HG02885 (cell line): ENCODE data around the gene RNF220.
"Not testable (repeated sequence)": the region's sequence is repeated elsewhere in the genome, so short reads cannot be mapped to it uniquely, and the experiment has no call there.

ENCODE experiments used
- ATAC-seq: cut with Tn5 transposase; IDR thresholded peaks from one replicate; pipeline ENCODE4 v1.9.1; 2021; ENCODE audit warnings: mild to moderate bottlenecking; ENCODE audit not compliant: unreplicated experiment, poor library complexity

RNF220 gene

GRCh38 chr1:44685881-44686280 lies 280.8 kb downstream of the RNF220 start:
- ATAC-seq, result no peak

DNA sequence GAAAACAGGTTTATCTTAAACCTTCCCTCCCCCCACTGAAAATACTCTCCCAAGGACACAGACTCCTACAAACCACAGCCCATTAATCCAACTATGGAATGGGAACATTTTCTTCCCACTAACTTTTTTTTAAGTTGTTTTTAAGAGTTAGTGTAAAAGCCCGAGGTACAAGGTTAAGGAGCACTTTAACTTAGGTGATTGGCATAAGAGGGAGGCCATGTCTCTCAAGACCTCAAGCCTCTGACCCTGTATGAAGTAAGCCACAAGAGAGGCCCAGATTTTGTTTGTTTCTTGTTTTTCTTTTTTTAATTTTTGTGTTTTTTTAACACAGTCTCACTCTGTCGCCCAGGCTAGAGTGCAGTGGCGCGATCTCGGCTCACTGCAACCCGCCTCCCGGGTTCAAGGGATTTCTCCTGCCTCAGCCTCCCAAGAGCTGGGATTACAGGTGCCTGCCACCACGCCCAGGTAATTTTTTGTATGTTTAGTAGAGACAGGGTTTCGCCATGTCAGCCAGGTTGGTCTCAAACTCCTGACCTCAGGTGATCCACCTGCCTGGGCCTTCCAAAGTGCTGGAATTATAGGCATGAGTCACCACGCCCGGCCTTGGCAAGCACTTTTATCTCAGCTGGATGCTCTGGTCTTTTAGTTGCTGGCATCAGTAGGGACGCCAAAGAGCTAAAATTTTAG lies 283.8 kb downstream of the RNF220 start:
- ATAC-seq, result no peak

- ATAC-seq, result no peak
Measured at GRCh38 chr1:44689447-44689765, 284.4 kb downstream of the RNF220 start.

DNA sequence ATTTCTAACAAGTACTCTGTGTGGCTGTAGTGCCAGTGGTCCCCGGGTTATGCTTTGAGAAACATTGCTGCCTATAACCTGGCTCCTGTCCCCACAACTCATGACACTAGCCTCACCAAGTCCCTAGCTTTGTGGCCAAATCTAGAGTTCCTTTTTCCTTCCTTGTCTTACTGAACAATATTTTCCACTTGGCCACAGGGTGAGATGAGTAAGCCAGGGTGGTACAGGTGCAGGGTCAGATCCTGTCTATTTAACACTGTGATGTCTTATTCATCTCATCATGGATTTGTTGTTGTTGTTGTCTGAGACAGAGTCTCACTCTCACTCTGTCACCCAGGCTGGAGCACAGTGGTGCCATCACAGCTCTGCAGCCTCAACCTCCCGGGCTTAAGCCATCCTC lies 288.1 kb downstream of the RNF220 start:
- no peak for ATAC-seq

- ATAC-seq, result no peak
Measured at GRCh38 chr1:44693900-44694299, 288.8 kb downstream of the RNF220 start.

- ATAC-seq, result peak; percentile 78
Measured at GRCh38 chr1:44694863-44695478, 289.9 kb downstream of the RNF220 start.

DNA sequence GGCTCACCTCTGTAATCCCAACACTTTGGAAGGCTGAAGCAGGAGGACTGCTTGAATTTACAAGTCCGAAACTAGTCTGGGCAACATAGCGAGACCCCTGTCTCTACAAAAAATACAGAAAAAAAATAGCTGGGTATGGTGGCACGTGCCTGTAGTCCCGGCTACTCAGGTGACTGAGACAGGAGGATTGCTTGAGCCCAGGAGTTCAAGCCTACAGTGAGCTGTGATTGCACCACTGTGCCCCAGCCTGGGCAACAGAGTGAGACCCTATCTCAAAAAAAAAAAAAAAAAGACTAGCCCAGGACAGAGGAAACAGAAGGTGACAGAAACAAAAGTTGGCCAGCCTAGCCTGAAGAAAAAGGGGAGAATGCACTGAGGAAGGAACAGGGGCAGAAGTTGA lies 290.6 kb downstream of the RNF220 start:
- no peak for ATAC-seq

GRCh38 chr1:44696101-44696500 lies 291.0 kb downstream of the RNF220 start:
- ATAC-seq, result no peak

DNA sequence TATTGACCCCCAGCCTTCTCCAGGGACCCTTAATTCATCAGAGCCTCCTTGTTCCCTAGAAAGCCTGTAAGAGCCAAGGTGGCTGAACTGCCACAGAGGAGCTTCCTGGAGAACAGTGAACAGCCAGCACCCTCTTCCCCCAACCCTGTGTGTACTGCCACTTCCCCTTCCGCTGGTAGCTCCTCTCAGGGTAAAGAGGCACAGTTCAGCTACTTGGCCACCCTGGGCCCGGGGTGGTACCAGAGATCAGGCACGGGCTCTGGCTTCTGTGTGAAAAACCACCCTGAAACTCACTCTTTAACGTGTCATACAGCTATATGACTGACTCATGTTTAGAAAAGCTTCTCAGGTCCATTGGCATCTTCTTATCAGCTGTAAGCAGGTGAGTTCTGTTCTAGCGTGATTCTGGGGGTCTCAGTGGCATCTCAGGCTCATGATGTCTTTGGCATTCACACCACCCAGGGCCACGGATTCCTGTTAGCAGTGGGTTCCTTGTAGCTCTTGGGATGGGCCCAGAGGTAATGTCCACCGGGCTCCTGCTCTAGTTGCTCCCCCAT lies 291.8 kb downstream of the RNF220 start:
- no peak for ATAC-seq

DNA sequence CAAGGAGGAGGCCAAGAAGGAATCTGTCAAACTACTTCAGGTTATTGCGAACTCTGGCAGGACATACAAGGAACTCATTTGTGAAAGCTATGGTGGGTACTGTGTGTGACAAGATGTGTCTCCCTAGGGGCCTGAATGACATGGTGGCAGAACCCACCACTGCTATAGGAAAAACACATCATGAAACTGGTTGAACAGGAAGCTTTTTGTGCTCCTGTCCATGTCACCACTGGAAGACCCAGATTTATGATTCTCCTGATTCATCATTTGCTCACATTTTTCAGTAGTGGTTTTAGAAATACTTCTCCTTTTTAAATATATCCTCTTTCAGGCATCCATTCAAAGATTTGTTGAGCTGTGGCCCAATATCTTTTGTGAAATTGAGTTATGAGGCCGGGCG lies 293.1 kb downstream of the RNF220 start:
- no peak for ATAC-seq

GRCh38 chr1:44699375-44699774 lies 294.3 kb downstream of the RNF220 start:
- ATAC-seq, result not testable (repeated sequence)

GRCh38 chr1:44700573-44700972 lies 295.5 kb downstream of the RNF220 start:
- no peak for ATAC-seq

DNA sequence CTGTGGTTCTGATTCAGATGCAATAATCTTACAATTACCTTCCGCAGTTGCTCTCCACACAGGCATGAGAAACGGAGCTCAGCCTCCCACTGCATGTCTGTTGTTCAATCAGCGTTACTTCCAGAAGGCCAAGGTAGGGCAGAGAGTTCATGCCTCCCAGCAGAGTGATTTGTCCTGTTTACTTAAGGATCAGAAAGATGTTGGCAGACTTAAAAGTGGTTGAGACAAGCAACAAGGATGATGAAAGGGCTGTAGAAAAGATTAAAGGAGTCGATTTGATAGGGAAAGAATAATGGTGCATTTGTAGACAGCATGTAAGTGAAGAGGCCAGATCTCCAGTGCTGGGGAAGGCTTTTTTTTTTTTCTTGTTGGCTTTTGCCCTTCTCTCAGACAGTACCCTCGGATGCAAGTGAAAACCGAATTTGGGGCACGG lies 296.1 kb downstream of the RNF220 start:
- no peak for ATAC-seq
